GM12873 (cell line): ENCODE results near the gene GJA3.

Experiments used
- TF ChIP-seq, protein P1 (sequence below): IDR thresholded peaks from 2 replicates; pipeline ENCODE4 v1.5.1; 2012; ENCODE audit warnings: low read depth, mild to moderate bottlenecking, moderate library complexity, low read length, control low read depth; ENCODE audit not compliant: insufficient read depth; ENCODE audit errors: missing control alignments

GJA3 gene

DNA sequence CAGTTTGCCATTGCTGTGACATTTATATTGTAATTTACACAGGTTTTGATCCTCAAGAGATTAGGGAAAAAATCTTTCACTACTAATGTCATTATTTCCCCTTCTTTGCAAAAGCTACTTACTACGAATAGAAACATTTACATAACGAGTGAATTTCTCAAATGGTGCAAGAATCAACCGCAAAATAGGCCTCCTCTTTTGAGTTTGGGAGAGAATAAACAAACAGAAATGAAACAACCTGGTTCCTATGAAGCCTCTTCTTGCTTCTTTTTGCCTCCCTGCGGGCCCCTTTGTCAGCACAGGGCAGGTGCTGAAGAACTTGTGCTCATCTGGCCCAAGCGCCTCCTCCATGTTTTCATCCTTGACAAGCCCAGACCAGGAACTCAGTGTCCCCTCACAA, 10.1 kb upstream of the GJA3 start:
- TF ChIP-seq, protein P1, sequence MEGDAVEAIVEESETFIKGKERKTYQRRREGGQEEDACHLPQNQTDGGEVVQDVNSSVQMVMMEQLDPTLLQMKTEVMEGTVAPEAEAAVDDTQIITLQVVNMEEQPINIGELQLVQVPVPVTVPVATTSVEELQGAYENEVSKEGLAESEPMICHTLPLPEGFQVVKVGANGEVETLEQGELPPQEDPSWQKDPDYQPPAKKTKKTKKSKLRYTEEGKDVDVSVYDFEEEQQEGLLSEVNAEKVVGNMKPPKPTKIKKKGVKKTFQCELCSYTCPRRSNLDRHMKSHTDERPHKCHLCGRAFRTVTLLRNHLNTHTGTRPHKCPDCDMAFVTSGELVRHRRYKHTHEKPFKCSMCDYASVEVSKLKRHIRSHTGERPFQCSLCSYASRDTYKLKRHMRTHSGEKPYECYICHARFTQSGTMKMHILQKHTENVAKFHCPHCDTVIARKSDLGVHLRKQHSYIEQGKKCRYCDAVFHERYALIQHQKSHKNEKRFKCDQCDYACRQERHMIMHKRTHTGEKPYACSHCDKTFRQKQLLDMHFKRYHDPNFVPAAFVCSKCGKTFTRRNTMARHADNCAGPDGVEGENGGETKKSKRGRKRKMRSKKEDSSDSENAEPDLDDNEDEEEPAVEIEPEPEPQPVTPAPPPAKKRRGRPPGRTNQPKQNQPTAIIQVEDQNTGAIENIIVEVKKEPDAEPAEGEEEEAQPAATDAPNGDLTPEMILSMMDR = no peak

GRCh38 chr13:20168396-20168795, 7.5 kb upstream of the GJA3 start:
- TF ChIP-seq, protein P1 = no peak

DNA sequence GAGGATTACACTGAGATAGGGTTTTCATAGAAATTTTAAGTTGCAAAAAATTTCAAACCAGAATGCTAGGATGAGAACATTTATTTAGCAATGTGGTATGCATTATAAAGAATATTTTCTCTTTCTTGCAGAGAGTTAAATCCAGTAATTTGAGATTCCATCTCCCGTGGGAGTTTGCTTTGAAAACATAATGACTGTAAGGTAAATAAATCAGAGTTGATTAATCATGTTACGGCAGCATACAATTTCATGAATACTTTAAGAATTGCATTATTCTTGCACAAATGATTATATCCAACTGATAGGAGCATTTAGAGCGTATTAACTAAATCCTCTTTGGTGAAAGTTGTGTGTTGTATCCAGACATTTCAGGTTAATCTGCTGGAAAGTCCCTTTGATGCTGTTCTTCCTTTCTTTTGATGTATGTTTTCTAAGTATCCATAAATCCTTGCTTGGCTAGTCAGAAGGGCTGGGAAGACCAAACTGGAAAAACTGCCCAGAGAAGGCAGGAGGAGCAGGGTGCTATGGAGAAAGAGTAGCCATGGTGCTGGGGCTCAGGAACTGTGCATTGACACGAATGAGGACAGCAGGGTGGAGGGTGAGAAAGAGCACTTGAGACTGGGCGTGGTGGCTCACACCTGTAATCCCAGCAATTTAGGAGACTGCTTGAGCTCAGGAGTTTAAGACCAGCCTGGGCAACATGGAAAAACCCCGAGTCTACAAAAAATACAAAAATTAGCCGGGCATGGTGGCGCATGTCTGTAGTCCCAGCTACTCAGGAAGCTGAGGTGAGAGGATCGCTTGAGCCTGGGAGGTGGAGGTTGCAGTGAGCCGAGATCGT, 4.8 kb upstream of the GJA3 start:
- TF ChIP-seq, protein P1 = no peak

GRCh38 chr13:20161951-20162300, 1.1 kb upstream of the GJA3 start:
- TF ChIP-seq, protein P1 = no peak

GRCh38 chr13:20161275-20161950, 561 bp upstream of the GJA3 start:
- TF ChIP-seq, protein P1 = no peak

- TF ChIP-seq, protein P1 = no peak
These were observed 1.1 kb downstream of the GJA3 start for GRCh38 chr13:20159646-20160305.

- TF ChIP-seq, protein P1 = no peak
These were observed 3.6 kb downstream of the GJA3 start for GRCh38 chr13:20157151-20157796.
